Fibroblast of lung (primary cell): Measurements from ENCODE around the gene BCL6.

Source experiments
- EZH2 ChIP-seq: IDR thresholded peaks from 2 replicates; pipeline ENCODE4 v1.5.1; 2012; ENCODE audit warnings: low read length, control low read depth, mild to moderate bottlenecking; ENCODE audit errors: missing control alignments
- TF ChIP-seq, protein P1 (sequence below), 2 donors: IDR thresholded peaks in 1 of 2; conservative IDR thresholded peaks in 1 of 2; 1 replicate in 1 of 2; 2 replicates in 1 of 2; pipeline ENCODE4 v1.5.1; 2011 to 2012; ENCODE audit warnings: low read length in 2 of 2, control low read depth in 1 of 2, inconsistent platforms in 1 of 2, low read depth in 1 of 2, mild to moderate bottlenecking in 1 of 2

DNA sequence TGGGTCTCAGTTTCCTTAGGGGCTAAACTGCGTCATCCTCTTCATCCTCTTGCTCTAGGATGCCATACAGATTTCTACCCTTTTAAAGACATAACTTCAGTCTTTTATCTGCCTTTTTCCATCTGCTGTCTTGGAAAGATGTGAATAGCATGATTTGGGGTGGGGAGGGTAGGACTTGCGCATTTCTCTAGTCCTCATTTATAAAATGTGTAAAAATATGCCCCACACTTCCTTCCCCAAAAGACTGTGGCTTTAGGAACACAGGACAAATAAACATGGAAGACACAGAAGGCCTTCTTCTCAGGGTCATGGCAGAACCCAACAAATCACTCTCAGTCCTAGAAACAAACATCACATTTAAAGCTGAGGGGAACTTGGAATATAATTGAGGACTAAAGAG, 48.4 kb upstream of the BCL6 start:
- TF ChIP-seq, protein P1, sequence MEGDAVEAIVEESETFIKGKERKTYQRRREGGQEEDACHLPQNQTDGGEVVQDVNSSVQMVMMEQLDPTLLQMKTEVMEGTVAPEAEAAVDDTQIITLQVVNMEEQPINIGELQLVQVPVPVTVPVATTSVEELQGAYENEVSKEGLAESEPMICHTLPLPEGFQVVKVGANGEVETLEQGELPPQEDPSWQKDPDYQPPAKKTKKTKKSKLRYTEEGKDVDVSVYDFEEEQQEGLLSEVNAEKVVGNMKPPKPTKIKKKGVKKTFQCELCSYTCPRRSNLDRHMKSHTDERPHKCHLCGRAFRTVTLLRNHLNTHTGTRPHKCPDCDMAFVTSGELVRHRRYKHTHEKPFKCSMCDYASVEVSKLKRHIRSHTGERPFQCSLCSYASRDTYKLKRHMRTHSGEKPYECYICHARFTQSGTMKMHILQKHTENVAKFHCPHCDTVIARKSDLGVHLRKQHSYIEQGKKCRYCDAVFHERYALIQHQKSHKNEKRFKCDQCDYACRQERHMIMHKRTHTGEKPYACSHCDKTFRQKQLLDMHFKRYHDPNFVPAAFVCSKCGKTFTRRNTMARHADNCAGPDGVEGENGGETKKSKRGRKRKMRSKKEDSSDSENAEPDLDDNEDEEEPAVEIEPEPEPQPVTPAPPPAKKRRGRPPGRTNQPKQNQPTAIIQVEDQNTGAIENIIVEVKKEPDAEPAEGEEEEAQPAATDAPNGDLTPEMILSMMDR (conservative IDR thresholded peaks at IDR 0.05 in 1 of 2, IDR thresholded peaks at IDR 0.05 in 1 of 2; ENCODE audit: low read depth in 1 of 2, low read length in 2 of 2): no peak
- no peak for TF ChIP-seq EZH2
